Measurements from ENCODE around the gene C17orf113.
"Not testable (repeated sequence)": the region's sequence is repeated elsewhere in the genome, so short reads cannot be mapped to it uniquely, and the experiment has no call there.

C17orf113 gene

DNA sequence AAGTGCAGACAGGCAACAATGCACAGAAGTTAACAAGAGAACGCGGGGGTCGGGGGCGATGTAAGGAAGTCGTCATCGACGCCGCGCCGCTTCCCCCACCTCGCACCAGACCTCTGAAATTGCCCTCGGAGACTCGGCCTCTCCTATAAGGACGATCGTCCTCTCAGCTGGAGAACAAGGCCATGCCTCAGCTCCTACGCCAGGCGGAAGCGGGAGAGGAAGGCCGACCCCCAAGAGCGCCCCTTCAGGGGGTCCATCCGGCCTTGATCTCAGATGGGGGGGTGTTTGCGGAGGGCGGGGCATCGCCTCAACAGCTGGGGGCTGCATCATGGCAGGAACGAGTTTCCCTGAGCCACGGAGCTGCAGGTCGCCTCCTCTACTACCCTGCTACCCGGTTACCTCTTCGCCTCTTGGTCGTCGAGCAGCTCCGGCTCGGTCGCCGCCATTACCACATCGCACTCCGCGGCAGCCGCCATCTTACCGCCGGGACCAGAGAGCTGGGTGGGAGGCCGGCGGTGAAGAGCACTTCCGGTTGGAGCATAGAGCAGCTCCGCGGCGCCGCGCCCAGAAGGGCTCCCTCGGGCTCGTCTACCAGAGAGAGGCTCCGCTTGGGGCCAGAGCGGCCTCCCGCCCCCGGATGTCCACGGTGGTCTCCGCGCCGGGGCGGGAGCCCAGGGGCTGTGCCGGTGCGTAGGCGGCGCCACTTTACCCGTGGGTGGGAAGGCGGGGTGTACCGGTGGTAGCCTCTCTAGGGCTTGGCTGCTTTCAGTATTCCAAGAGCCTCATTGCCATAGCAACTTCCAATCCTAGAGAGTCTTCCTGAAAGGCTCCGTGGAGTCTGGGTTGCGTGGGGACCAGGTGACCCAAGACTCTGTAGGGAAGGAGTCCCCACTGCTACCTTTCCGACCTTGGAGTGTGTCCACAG lies 33.2 kb downstream of the C17orf113 start, which contains the start of gene DNAJC7:
TSS of gene DNAJC7 (minus strand) at position 499 of the 925 bp plus-strand sequence. CDS start at position 476, 23 bp downstream.
- peak; percentile 96 for DNase-seq (ENCODE audit: low spot score)

DNA sequence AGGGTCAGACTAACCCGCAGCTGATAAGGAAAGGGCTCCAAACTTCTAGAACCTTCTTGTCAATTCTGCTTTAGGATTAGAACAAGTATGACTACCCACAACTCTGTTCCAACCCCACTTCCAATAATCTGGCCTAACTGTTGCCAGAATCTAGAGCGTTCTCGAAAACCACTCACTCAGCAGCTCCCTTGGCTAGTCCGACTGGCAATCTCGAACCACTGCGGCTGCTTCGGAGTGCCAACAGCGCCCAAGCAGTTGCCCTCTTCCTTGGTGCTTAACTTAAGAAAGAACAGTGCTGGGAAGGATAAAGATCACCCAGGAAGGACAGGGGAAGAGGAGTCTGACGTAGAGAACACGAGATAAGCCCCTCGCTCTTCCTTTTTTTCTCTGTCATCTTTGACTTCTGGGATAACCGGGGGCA lies 34.0 kb downstream of the C17orf113 start:
- DNase-seq (ENCODE audit: low spot score) = peak; percentile 25

DNA sequence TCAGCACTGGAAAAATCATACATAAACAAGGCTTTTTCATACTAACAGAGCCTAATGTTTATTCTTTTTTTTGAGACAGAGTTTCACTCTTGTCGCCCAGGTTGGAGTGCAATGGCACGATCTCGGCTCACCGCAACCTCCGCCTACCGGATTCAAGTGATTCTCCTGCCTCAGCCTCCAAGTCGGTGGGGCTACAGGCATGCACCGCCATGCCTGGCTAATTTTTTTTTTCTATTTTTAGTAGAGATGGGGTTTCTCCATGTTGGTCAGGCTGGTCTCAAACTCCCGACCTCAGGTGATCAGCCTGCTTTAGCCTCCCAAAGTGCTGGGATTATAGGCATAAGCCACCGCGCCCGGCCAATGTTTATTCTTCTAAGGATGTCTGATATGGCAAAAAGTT lies 36.7 kb downstream of the C17orf113 start:
- not testable (repeated sequence) for DNase-seq (ENCODE audit: low spot score)

DNA sequence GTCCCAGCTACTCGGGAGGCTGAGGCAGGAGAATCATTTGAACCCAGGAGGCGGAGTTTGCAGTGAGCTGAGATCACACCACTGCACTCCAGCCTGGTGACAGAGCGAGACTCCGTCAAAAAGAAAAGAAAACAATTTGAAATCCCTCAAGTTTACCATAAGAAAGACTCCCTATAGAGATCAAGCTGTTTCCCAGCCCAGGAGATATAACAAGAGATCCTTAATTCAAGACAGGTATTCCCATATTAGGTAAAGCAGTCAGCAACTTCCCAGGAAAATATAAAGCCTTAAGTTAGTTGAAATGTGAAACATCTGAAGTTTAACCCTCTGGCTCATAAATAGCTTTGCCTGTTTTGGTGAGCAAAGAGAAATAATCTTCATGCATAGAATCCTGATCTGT lies 38.0 kb downstream of the C17orf113 start:
- DNase-seq (ENCODE audit: low spot score) = not testable (repeated sequence)

DNA sequence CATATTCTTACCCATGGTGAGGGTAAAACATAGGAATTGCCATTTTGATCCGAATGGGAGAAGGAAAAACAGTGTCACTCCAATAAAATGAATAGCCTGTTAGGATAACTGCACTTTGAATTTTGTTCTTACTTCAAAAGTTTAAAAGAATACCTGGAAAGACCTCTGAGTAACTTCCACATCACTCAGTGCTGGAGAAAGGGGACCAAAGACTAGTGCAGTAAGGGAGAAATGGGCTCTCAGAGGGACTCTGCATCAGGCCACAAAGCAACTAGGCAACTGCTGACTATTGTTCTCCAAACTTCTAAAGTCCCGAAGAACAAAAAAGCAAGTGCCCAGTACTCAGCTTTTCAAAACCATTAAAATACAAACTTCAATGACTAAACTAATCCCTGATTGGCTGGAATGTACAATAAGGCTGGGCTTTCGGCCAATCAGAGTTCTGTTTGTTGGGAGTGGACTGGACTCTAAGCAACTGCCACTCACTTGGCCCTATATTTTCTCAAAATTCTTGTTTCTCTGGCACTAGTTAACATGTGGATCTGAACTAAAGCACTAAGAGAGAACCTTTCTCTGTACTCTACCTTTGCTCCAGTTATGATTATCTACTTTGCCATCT lies 39.4 kb downstream of the C17orf113 start:
- no peak for DNase-seq (ENCODE audit: low spot score)

DNA sequence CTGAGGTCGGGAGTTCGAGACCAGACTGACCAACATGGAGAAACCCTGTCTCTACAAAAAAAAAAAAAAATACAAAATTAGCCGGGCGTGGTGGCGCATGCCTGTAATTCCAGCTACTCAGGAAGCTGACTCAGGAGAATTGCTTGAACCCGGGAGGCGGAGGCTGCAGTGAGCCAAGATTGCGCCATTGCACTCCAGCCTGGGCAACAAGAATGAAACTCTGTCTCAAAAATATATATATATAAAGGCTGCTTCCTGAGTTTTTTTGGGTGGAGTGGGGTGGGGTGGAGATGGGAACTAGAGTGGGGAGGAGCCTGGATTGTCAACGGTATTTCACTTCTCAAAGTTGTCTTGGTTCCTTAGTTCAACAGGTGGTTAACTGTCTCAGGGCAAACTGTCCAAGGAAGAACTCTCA lies 40.1 kb downstream of the C17orf113 start:
- not testable (repeated sequence) for DNase-seq (ENCODE audit: low spot score)

DNA sequence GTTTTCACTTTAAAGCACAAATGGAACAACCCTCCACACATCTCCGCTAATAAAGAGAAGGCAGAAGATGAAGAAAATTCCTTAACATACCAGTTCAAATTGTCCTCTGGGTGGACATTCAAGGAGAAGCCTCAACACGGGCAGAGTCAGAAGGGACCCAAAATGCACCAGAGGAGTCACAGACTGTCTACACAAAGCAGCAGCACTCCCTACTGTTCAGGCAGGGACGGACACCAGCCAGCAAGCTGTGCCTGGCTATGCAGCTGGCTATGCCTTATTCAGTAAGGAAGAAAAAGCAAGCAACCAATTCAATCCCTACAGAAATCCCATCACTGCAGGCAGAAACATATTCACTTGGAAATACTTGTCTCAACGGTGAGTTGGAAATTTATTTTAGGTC lies 41.2 kb downstream of the C17orf113 start:
- peak; percentile 28 for DNase-seq (ENCODE audit: low spot score)

DNA sequence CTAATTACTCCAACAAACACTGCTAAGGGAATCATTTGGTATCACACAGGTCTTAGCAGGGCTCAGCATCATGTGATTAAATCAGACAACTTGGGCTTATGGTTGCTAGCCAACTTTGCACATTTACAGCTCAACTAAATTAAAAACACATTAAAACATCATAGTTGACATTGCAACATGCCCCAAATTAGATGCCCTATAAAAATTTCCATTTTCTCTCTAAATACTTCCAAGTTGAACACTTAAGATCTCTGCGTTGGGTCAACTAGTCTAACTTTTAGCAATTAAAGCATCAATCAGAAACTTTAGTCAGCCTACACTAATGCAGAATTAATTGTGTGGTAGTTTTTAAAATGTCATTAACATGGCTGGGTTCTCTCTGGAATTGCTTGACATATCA lies 45.2 kb downstream of the C17orf113 start:
- no peak for DNase-seq (ENCODE audit: low spot score)

DNA sequence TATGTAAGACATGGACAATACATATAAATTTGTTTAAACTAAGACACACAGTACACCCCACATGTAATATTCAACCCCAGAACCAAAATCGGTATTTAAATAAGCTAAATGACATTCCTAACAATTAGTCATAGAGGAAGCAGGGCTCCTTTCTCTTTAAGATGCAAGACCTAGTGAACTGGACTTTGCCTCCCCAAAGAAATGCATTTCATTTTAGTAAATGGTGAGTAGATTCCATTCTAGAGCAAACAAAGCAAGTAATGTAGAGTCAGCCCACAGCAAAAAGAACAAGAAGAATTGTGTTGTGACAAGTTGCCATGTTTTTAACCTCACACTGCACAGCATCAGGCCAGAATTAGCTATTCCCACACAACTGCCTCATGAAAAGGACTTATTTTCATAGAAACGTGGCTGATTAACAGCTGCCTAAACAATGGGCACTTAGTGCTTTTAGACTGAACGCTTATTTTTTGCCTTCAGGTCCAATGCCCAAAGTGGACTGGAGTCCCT lies 47.6 kb downstream of the C17orf113 start:
- DNase-seq (ENCODE audit: low spot score) = no peak

DNA sequence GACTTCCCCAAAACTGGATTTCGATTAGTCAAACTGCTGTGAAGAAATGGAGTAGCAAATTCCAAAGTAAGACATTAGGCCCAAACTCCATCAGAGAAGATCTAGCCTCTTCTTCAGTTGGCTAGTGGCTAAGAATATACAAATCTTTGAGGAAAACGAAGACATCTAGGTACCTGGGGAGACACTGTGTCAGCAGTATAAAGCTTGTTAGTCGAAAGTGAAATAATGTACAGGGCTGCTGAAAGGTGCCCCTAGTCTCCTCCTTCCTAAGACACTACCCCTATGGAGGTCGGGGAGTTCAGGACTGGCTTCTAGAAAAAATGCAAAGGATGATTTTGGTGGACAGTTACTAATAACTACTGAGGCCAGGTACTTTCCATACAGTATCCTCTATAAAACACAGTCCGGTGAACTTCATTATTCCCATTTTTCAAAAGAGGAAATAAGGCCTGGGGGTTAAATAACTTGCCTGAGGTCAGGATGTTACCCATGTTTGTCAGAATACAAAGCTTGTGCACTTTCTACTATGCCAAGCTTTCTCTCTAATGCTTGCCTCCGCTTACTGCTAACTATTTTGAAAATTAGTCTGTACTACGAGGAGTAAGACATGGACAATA lies 48.1 kb downstream of the C17orf113 start:
- no peak for DNase-seq (ENCODE audit: low spot score)

DNA sequence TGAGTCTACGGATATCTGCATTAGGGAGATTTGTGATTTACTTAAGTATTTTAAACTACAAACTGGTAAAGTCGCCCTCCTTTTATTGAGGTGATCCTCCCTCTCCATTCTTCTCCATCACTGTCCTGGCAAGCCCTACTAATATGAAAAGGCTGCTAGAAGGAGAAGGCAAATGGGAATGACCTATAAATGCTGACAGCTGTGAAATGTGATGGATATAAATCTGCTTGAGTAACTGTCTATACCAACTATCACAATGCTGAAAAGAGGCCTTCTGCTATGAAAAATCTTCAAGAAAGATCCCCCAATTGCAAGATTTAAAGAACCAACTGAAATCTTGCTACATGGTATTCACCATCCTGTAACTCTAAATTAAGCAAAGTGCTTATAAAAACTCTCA lies 48.7 kb downstream of the C17orf113 start:
- DNase-seq (ENCODE audit: low spot score) = no peak

DNA sequence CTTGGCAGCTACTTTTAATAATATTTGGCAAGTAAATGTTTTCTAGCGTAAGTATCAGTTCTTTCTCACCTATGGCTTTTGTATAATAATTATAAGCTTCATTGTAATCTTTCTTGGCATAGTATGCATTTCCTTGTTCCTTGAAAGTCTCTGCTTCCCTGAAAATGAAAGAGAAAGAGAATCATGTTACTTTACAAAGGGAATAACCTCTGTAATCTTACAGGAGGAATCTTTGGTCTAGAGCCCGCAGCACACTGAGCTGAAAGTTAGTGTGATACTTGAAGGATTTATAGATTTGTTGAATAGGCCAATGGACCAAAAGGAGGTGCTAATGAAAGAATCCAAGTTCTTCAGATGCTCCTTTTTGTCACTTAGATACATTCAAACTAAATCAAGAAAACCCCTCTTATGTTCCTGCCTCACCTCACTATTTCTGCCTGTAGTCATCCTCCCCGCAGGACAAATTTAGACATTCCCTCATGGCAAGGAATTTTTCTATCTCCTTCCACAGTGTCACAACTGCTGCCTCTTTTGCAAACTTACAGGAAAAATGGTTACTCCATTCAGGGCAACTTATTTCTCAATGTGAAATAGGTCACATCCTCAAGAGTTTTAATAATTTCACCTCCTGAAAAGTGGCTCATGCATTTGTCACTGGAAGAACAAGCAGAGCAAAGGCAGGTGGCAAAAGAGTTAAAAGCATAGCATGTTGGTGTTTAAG lies 49.8 kb downstream of the C17orf113 start:
- DNase-seq (ENCODE audit: low spot score) = no peak

DNA sequence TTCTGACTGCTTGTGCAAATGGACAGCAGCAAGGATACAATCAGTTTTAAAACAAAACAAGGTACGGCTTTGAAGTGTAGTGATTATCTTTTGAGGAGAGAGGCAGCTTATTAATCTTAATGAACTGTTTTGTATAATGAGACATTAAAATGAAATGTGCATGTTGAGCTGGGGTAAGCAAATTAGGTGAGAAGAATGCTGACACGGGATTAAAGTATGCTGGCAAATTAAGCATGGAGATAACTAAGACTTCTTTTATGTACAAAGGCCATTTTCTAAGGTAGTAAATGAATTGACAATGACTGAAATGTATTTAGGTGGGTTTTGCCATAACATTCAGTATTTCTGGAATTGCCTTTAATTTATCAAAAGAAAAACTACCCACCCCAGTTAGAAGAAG lies 51.9 kb downstream of the C17orf113 start:
- no peak for DNase-seq (ENCODE audit: low spot score)

DNA sequence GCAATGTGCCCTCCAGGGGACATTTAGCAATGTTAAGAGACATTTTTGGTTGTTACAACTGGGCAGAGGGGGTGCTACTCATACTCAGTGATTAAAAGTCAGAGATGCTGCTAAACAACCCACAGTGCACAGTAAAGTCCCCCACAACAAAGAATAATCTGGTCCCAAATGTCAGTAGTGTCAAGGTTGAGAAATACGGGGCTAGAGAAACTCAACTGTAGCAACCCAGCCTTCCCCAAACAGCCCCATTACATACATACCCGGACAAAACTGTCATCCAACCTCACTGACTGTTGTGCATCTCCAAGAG lies 53.6 kb downstream of the C17orf113 start:
- no peak for DNase-seq (ENCODE audit: low spot score)

DNA sequence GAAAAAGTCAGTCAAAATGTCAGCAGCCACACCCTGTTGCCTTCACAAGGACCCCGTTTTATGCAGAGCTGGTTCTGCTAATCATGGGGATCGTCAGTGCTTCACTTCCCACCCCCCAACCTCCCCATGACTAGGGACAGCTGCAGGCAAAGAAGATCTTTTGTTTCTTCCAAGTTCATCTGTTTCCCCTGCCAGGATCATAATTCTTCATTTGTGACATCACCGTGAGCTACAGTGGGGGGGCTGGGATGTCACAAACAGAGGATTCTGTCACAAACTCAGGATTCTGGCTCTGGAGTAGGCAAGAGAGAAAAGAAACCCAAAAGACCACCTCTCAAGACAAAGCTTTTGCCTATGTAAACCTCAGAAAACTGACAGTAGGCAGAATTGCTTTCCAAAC lies 57.8 kb downstream of the C17orf113 start:
- no peak for DNase-seq (ENCODE audit: low spot score)

DNA sequence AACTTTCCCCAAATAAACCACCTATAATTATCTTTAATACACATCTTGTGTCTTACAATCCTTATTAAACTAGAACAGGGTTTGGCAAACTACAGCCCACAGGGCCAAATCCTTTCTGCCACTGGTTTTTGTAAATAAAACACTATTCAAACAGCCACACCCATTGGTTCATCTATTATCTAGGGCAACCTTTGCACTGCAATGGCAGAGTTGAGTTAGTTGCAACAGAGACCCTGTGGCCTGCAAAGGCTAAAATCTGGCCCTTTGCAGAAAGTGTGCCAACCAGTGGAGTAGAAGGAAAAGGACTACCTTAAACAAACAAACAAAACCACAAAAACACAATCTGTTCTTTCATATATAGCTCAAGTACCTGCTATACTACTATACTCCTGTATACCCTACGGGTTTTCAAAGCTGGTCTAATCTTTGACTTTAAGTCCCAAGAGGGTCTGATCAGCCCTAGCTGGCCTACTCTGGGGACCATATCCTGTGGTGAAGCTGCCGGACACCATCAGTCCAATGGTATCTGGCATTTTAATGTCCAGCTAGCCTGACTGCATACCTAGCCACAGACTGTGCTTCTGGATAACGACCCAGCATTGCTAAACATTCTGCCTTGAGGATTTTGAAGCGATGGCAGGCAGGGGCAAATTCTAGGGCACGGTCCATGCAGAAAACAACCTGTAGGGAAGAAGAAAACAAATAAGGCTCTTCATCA lies 60.5 kb downstream of the C17orf113 start:
- DNase-seq (ENCODE audit: low spot score) = no peak

DNA sequence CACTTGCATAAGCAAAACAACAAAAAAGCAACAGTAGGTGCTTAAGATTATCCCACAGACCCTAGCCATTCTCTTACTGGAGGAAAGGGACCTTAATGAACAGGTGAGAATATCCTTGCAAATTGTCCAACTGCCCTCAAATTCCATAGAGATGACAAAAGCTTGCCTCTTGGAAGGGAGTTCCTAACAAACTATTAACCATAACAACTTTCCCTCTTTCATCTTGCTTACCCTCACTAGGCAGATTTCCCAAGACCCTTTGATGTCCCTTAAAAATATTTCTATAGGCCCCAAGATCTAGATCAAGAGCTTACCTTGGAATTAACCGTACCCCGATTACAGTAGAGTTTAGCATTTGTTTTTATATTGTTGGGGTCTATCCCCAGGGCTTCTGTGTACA lies 62.0 kb downstream of the C17orf113 start:
- DNase-seq (ENCODE audit: low spot score) = no peak
